ENCODE data around the gene GDE1. TPM values are rescaled to one million over a fixed set of nuclear protein-coding genes. Genes with fewer than 3 reads are reported as not detected.
A peak's percentile ranks its signal among the peaks of the same experiment; 100 is the strongest.

Gene GDE1
- total RNA-seq, 4 donors from 2014 or later = 41.7 to 65.0 (median 58.6) TPM

DNA sequence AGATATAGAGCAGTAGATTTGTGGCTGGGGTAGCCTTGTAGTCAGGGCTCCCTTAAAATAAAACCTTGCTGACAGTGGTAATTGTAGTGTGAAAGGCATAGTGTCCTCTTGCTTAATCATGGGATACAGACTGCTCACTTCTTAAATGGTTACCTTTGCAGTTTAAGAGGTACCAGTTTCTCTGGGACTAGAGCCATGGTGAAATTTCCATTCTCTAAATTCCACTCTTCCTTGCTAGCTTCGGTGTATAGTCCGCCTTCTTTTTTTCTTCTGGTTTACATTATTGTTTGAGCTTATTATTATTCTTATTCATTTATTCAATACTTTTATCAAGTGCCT is 3.5 kb upstream of the GDE1 start:
- TF ChIP-seq, protein P1, sequence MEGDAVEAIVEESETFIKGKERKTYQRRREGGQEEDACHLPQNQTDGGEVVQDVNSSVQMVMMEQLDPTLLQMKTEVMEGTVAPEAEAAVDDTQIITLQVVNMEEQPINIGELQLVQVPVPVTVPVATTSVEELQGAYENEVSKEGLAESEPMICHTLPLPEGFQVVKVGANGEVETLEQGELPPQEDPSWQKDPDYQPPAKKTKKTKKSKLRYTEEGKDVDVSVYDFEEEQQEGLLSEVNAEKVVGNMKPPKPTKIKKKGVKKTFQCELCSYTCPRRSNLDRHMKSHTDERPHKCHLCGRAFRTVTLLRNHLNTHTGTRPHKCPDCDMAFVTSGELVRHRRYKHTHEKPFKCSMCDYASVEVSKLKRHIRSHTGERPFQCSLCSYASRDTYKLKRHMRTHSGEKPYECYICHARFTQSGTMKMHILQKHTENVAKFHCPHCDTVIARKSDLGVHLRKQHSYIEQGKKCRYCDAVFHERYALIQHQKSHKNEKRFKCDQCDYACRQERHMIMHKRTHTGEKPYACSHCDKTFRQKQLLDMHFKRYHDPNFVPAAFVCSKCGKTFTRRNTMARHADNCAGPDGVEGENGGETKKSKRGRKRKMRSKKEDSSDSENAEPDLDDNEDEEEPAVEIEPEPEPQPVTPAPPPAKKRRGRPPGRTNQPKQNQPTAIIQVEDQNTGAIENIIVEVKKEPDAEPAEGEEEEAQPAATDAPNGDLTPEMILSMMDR (IDR thresholded peaks at IDR 0.05) = no peak
- no peak for TF ChIP-seq POLR2A (IDR thresholded peaks at IDR 0.05)
- WGBS, 2 donors = 58 to 61% methylated on average over 2 of the region's 2 CpGs
- intact Hi-C loops (cut with DNase I; ENCODE audit: low total_unique reads) = no loop called here
- no peak for DNase-seq (ENCODE audit: low spot score in 2 of 2)
- no peak overlapping the region for H3K4me3 ChIP-seq (ENCODE audit: low read depth, poor library complexity, severe bottlenecking)

DNA sequence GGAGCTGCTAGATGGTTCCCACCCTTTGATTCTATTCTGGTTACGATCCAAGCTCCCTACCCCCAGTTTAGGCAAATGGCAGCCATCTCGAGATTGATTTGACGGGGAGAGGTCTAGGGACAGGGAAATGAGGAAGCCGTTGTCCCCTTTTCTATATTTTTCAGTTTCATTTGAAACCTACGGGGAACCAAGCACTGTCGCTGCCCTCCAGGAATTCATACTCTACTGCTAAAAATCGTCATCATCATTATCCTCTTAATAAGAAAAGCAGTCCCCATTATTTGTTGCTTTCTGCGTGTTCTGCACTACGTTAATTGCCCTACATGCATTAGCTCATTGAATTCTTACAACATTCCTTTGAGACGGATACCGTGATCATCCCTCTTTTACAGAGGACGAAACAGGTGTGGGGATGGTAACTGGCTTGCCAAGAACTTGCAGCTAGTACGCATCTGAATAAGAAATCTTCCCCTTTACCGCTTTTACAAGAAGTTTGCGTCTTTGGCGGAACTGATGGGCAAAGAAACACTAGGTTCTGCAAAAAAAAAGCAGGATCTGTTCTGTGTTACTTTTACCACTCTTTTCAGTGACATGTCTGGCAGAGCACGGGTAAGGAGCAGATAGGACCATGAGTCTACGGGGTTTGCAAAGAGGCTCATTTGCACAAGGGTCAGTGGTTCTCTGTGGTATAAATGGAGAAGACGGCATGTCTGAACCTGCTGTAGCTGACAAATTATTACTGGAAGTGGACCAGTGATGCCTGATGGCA is 2.9 kb upstream of the GDE1 start:
- H3K4me3 ChIP-seq (ENCODE audit: low read depth, poor library complexity, severe bottlenecking) = peak overlapping the region; percentile 94
- DNase-seq (ENCODE audit: low spot score in 2 of 2) = no peak
- WGBS, 2 donors = 9% methylated on average over 19 of the region's 19 CpGs
- TF ChIP-seq, protein P1 (IDR thresholded peaks at IDR 0.05) = no peak
- no peak for TF ChIP-seq POLR2A (IDR thresholded peaks at IDR 0.05)
- intact Hi-C loops (cut with DNase I; ENCODE audit: low total_unique reads) = no loop called here

DNA sequence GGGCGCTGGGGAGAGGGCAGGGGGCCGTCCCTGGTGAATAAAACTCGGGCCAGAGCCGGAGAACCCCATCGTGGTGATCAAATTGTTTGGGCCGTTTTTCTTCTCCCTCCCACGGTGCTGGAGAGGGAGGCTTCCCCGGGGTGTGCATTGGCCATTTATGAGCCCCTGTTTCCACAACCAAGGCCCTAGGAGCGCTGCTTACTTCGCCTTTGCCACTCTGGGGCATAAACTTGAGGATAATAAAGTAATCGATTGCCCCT is 2.4 kb upstream of the GDE1 start:
- intact Hi-C loops (cut with DNase I; ENCODE audit: low total_unique reads) = no loop called here

DNA sequence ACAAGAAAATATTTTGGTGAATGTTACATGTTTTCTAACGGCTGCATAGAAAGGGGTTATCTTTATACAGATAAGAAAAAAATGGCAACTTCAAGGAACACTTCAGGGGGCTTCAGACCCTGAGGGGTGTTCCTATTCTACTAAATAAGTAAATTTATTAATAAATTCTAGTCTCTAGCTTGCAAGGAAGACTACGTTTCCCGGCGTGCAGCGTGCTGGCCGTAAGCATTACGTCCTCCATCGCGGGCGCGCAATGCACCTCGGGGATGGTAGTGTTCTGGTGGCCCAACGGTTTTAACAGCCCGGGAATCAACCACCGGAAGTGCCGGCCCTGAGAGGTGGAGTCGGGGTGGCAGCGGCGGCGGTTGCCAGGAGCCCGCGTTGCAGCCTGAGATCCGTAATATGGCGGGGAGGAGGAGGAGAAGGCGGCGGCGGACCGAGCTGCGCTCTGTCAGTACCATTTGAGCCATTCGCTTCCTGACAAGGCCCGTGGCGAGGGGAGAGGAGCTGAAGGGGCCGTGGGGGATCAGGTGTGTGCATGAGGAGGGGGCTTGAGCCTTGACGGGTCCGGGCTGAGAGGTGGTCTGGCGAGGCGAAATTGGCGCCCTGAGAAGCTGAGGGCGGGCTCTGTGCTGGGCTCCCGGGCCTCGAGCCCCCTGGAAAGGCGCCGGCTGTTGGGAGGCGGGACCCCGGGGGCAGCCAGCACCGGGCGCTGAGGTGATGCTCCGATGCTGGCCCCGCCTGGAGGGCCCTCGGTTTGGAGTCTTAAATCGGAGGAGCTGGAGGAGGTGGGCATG is 1.9 kb upstream of the GDE1 start, which contains the start of gene CCP110:
TSS of gene CCP110 (plus strand) at position 384 of the 797 bp plus-strand sequence. CDS start 3,940 bp downstream, outside the sequence.
- peak within 1 kb of the TSS; percentile 94 for H3K4me3 ChIP-seq (ENCODE audit: low read depth, poor library complexity, severe bottlenecking)
- intact Hi-C loops (cut with DNase I; ENCODE audit: low total_unique reads) = no loop called here
- DNase-seq (ENCODE audit: low spot score in 2 of 2) = peak; percentile 98 to 99
- 2% methylated on average over 42 to 50 of the region's 51 CpGs for WGBS, 2 donors
- TF ChIP-seq, protein P1 (IDR thresholded peaks at IDR 0.05) = no peak
- TF ChIP-seq POLR2A (IDR thresholded peaks at IDR 0.05) = no peak

More for the DNA sequence above, 2.4 kb upstream of the GDE1 start:
- H3K4me3 ChIP-seq (ENCODE audit: low read depth, poor library complexity, severe bottlenecking) = peak overlapping the region; percentile 94
- WGBS, 2 donors = 0% methylated on average over 11 of the region's 11 CpGs
- TF ChIP-seq POLR2A (IDR thresholded peaks at IDR 0.05) = no peak
- TF ChIP-seq, protein P1 (IDR thresholded peaks at IDR 0.05) = no peak
- no peak for DNase-seq (ENCODE audit: low spot score in 2 of 2)

DNA sequence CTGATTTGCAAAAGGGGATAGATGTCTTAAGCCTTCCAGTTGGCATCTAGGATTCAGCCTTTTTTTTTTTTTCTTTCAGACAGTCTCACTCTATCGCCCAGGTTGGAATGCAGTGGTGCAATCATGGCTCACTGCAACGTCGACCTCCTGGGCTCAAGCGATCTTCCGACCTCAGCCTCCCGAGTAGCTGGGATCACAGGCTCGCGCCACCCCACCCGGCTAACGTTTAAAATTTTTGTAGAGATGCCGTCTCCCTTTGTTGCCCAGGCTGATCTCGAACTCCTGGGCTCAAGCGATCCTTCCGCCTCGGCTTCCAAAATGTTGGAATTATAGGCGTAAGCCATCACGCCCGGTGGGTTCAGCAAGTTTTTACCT is 1.3 kb upstream of the GDE1 start:
- whole genome bisulfite sequencing, 2 donors = 68 to 71% methylated on average over 18 of the region's 18 CpGs
- DNase-seq (ENCODE audit: low spot score in 2 of 2) = no peak
- no peak overlapping the region for H3K4me3 ChIP-seq (ENCODE audit: low read depth, poor library complexity, severe bottlenecking)
- intact Hi-C loops (cut with DNase I; ENCODE audit: low total_unique reads) = no loop called here
- TF ChIP-seq POLR2A (IDR thresholded peaks at IDR 0.05) = no peak
- TF ChIP-seq, protein P1 (IDR thresholded peaks at IDR 0.05) = no peak

Data from lower leg skin (tissue), 4 donors.